ENCODE results near the gene MDH1B. TPM values are rescaled to one million over a fixed set of nuclear protein-coding genes. Genes with fewer than 3 reads are reported as not detected.

MDH1B gene
- under 0.01 and 0.28 TPM in 2 replicates for total RNA-seq

GRCh38 chr2:206765242-206766056 is at the start of gene MDH1B, which contains the start of gene FASTKD2:
Gene MDH1B (minus strand): TSS chr2:206765328. CDS start chr2:206765271, 57 bp downstream.
Gene FASTKD2 (plus strand): TSS chr2:206765606. CDS start chr2:206766694, 1,088 bp downstream.

GRCh38 chr2:206718296-206718695 is 46.8 kb downstream of the MDH1B start, which contains the start of gene DYTN:
Gene DYTN (minus strand): TSS chr2:206718396. CDS start chr2:206718279, 117 bp downstream.

Other genes starting within 250 kb of the MDH1B start
- gene FAM237A, start 122.8 kb downstream of the MDH1B start, total RNA-seq, result not detected in 2 replicates
- gene DYTN, start 46.9 kb downstream of the MDH1B start, total RNA-seq, result not detected in 2 replicates
- gene FASTKD2, start 278 bp upstream of the MDH1B start, total RNA-seq, result 58.4 and 67.0 TPM in 2 replicates
- gene CPO, start 174.2 kb upstream of the MDH1B start, total RNA-seq, result 0.14 TPM in 1 of 2 replicates, not detected in the other